ENCODE results near the gene PFKP.

DNA sequence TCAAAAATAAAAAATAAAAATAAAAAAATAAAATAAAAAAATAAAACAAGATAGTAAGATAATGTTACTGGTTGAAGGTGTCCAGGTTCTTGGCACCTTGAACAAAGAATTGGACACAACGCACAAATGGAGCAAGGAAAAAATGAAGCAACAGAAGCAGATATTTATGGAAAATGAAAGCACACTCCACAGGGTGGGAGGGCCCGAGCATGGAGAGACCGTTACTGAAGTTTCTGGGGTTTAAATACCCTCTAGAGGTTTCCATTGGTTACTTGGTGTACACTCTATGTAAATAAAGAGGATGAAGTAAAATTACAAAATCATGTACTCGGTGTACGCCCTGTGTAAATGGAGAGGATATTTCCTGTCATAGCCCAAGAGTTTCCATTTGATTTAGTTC, 15.7 kb upstream of the PFKP start:
- TF ChIP-seq, protein P1, sequence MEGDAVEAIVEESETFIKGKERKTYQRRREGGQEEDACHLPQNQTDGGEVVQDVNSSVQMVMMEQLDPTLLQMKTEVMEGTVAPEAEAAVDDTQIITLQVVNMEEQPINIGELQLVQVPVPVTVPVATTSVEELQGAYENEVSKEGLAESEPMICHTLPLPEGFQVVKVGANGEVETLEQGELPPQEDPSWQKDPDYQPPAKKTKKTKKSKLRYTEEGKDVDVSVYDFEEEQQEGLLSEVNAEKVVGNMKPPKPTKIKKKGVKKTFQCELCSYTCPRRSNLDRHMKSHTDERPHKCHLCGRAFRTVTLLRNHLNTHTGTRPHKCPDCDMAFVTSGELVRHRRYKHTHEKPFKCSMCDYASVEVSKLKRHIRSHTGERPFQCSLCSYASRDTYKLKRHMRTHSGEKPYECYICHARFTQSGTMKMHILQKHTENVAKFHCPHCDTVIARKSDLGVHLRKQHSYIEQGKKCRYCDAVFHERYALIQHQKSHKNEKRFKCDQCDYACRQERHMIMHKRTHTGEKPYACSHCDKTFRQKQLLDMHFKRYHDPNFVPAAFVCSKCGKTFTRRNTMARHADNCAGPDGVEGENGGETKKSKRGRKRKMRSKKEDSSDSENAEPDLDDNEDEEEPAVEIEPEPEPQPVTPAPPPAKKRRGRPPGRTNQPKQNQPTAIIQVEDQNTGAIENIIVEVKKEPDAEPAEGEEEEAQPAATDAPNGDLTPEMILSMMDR (IDR thresholded peaks at IDR 0.05): no peak
- no peak for TF ChIP-seq EP300 (IDR thresholded peaks at IDR 0.05; ENCODE audit: low read depth)
- TF ChIP-seq POLR2AphosphoS5 (IDR thresholded peaks at IDR 0.05): no peak
